Fibroblast of upper back skin (primary cell): ENCODE data around the gene IGFALS.

Source experiments
- DNase-seq: peaks from one replicate; pipeline ENCODE4 v3.0.0-alpha.2; 2013

IGFALS gene

DNA sequence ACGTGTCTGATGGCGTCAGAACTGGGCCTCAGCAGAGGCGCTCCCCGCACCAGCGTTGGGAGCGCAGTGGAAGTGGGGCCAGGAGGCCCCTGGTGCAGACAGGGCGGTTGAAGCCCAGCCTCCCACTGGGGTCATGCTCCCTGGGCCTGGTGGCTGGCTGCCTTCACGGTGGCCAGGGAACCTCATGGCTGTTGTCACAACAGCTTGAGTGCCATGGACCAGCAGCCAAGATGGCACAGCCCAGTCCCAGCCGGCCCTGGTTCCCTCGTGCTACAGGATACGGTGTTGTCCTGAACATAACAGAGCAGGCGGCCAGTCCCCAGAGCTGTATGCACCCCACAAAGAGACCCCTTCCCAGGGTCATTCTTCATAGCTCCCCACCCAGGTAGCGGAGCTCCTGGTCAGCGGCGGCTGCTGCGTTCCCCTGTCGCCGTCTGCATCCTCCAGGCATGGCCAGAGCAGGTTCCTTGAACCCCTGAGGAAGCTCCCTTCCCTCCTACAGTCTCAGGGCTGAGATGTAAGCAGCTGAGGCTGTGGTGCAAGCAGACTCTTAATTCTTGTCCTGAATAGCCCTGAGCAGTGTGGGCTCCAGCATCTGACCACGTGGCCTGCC, 51.8 kb downstream of the IGFALS start:
- DNase-seq: no peak

DNA sequence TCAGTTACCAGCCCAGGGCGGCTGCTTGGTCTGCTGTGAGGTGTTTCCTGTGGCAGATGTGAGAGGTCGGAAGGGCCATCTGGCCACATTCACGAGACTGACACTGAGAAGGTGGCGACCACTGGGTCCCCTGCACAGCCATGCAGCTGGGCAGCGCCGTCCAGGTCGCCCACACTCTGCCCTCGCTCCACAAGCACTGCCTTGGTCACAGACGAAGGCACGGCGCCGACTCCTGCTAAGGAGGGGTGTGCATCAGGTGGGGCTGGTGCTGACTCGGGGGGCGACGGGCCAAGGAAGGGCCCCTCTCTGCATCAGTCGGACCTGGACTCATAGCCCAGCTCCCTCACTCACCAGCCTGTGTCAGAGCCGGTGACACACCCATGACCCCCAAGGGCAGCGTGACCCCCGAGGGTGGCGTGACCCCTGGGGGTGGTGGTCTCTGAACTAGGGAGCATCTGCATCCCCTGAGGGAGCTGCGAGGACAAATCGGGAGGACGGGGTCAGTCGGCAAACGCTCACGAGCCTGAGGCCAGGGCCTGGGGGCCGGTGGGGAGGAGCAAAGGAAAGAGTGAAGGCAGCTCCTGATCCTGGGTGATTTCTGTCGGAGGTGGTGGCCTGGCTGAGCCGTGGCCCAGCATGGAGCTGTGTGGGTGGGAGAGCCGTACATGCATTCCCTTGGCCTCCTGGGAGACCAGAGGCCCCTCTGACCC, 52.6 kb downstream of the IGFALS start:
- DNase-seq: no peak
